ENCODE results near the gene RGS7BP. TPM values are rescaled to one million over a fixed set of nuclear protein-coding genes. Genes with fewer than 3 reads are reported as not detected.

The RGS7BP gene
- total and polyA plus RNA-seq, 11 donors: 0.04 to 5.2 (median 1.9) TPM

GRCh38 chr5:64644831-64645230 is 139.0 kb downstream of the RGS7BP start:
- TF ChIP-seq POLR2A (IDR thresholded peaks at IDR 0.05) (no peak), CTCF (IDR thresholded peaks at IDR 0.05) (no peak)
- Histone ChIP-seq H3K9me3 (no peaks in the 10 kb centered on the region), H3K4me3 (no peak overlapping the region), H3K27ac (no peak overlapping the region), H3K4me1 (no peaks in the 10 kb centered on the region), H3K27me3 (no peaks in the 10 kb centered on the region), H3K36me3 (no peaks in the 10 kb centered on the region)
- ATAC-seq: no peak
- intact Hi-C loops (cut with DNase I): no loop called here
- no peak for DNase-seq

- Histone ChIP-seq H3K36me3 (no peaks in the 10 kb centered on the region), H3K27me3 (no peaks in the 10 kb centered on the region), H3K4me3 (no peak overlapping the region), H3K9me3 (no peaks in the 10 kb centered on the region), H3K4me1 (no peaks in the 10 kb centered on the region), H3K27ac (no peak overlapping the region)
- intact Hi-C loops (cut with DNase I): no loop called here
- WGBS, 4 donors: 39 to 55% (median 44%) methylated on average over 3 of the region's 3 CpGs
- DNase-seq (no peak), ATAC-seq (no peak)
- TF ChIP-seq POLR2A (IDR thresholded peaks at IDR 0.05) (no peak), CTCF (IDR thresholded peaks at IDR 0.05) (no peak)
These were observed 140.4 kb downstream of the RGS7BP start for GRCh38 chr5:64646169-64646568.

- no peaks in the 10 kb centered on the region for H3K9me3 ChIP-seq
These were observed 143.7 kb downstream of the RGS7BP start for GRCh38 chr5:64649512-64649911.

GRCh38 chr5:64653766-64654560 is 148.1 kb downstream of the RGS7BP start:
- Histone ChIP-seq H3K27ac (no peak overlapping the region), H3K27me3 (no peaks in the 10 kb centered on the region), H3K36me3 (no peaks in the 10 kb centered on the region), H3K4me3 (no peak overlapping the region), H3K4me1 (no peaks in the 10 kb centered on the region), H3K9me3 (peaks cover 0 to 9% (median 0%) of the 10 kb centered on the region in 12 donors)
- intact Hi-C loops (cut with DNase I): no loop called here
- no peak for DNase-seq
- ATAC-seq: no peak
- WGBS, 4 donors: 90 to 93% (median 92%) methylated on average over 3 of the region's 3 CpGs
- TF ChIP-seq POLR2A (IDR thresholded peaks at IDR 0.05): no peak
- TF ChIP-seq CTCF (IDR thresholded peaks at IDR 0.05): no peak

More at GRCh38 chr5:64649512-64649911, 143.7 kb downstream of the RGS7BP start:
- Histone ChIP-seq H3K4me1 (no peaks in the 10 kb centered on the region), H3K36me3 (no peaks in the 10 kb centered on the region), H3K27me3 (no peaks in the 10 kb centered on the region), H3K4me3 (no peak overlapping the region), H3K27ac (no peak overlapping the region)
- ATAC-seq (no peak), DNase-seq (no peak)
- intact Hi-C loops (cut with DNase I): no loop called here
- TF ChIP-seq POLR2A (IDR thresholded peaks at IDR 0.05): no peak
- TF ChIP-seq CTCF (IDR thresholded peaks at IDR 0.05): no peak
- 57 to 92% (median 69%) methylated on average over 2 of the region's 2 CpGs for WGBS, 4 donors
